Activated CD4-positive, alpha-beta T cell treated with anti-CD3 and anti-CD28 coated beads, Interleukin-2, Interleukin-6, amounts not matched to agents 100 ng/mL and 50 ng/mL, durations not matched to agents 16 hours and 8 hours (primary cell): ENCODE data around the gene EEF1AKMT2.
"Not testable (repeated sequence)": the region's sequence is repeated elsewhere in the genome, so short reads cannot be mapped to it uniquely, and the experiment has no call there.

ENCODE experiments used
- DNase-seq: peaks from one replicate; pipeline ENCODE4 v3.0.0-alpha.2; 2020

The EEF1AKMT2 gene

GRCh38 chr10:124754227-124754626, 37.5 kb downstream of the EEF1AKMT2 start:
- DNase-seq: no peak

- no peak for DNase-seq
Measured at GRCh38 chr10:124748953-124749645, 42.6 kb downstream of the EEF1AKMT2 start.

GRCh38 chr10:124748166-124748565, 43.5 kb downstream of the EEF1AKMT2 start:
- no peak for DNase-seq

GRCh38 chr10:124747745-124748144, 43.9 kb downstream of the EEF1AKMT2 start:
- no peak for DNase-seq

- DNase-seq: no peak
Measured at GRCh38 chr10:124746992-124747391, 44.7 kb downstream of the EEF1AKMT2 start.

- not testable (repeated sequence) for DNase-seq
Measured at GRCh38 chr10:124746447-124746846, 45.2 kb downstream of the EEF1AKMT2 start.

GRCh38 chr10:124745673-124746072, 46.0 kb downstream of the EEF1AKMT2 start:
- no peak for DNase-seq

- DNase-seq: no peak
Measured at GRCh38 chr10:124745252-124745651, 46.4 kb downstream of the EEF1AKMT2 start.

GRCh38 chr10:124744102-124745050, 47.3 kb downstream of the EEF1AKMT2 start, which contains the start of gene FAM53B:
Gene FAM53B, minus strand, starts transcription at chr10:124744378. Its CDS starts 37,665 bp downstream, at chr10:124706713.
- peak; percentile 84 for DNase-seq

- no peak for DNase-seq
Measured at GRCh38 chr10:124743191-124744101, 48.2 kb downstream of the EEF1AKMT2 start.

GRCh38 chr10:124742413-124743190, 49.1 kb downstream of the EEF1AKMT2 start:
- no peak for DNase-seq

- no peak for DNase-seq
Measured at GRCh38 chr10:124741922-124742412, 49.7 kb downstream of the EEF1AKMT2 start.

GRCh38 chr10:124741281-124741921, 50.3 kb downstream of the EEF1AKMT2 start:
- DNase-seq: peak; percentile 80

GRCh38 chr10:124740369-124741280, 51.1 kb downstream of the EEF1AKMT2 start:
- no peak for DNase-seq

- DNase-seq: no peak
Measured at GRCh38 chr10:124739986-124740368, 51.7 kb downstream of the EEF1AKMT2 start.

- no peak for DNase-seq
Measured at GRCh38 chr10:124739119-124739921, 52.4 kb downstream of the EEF1AKMT2 start.

GRCh38 chr10:124738441-124738840, 53.2 kb downstream of the EEF1AKMT2 start:
- DNase-seq: no peak

- no peak for DNase-seq
Measured at GRCh38 chr10:124737708-124738107, 54.0 kb downstream of the EEF1AKMT2 start.

- DNase-seq: no peak
Measured at GRCh38 chr10:124737221-124737620, 54.5 kb downstream of the EEF1AKMT2 start.
